GM18519 (cell line): ENCODE measurements around the gene ZBTB18.

Experiments
- ATAC-seq: cut with Tn5 transposase; IDR thresholded peaks from one replicate; pipeline ENCODE4 v1.9.1; 2021; ENCODE audit warnings: mild to moderate bottlenecking, moderate library complexity; ENCODE audit not compliant: unreplicated experiment, low FRiP score

ZBTB18 gene

DNA sequence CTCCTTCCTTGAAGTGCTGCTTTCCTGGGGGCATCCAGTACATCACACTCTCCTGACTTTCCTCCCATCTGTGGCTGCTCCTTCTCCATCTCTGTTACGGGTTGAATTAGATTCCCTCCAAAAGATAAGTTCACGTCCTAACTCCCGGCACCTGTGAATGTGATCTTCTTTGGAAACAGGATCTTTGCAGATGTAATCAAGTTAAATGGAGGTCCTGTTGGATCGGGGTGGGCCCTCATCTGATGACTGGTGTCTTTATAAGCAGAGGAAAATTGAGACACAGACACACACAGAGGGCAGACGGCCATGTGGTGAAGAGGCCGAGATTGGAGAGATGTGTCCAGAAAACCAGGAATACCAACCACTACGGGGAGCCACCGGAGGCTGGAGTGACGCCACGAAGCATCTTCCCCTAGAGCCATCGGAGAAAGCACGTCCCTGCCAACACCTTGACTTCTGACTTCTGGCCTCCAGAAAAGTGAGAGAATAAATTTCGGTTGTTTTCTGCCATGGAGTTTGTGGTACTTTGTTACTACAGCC, 36.0 kb downstream of the ZBTB18 start:
- no peak for ATAC-seq

GRCh38 chr1:244087611-244088010, 36.5 kb downstream of the ZBTB18 start:
- no peak for ATAC-seq

GRCh38 chr1:244088161-244088560, 37.1 kb downstream of the ZBTB18 start:
- no peak for ATAC-seq

DNA sequence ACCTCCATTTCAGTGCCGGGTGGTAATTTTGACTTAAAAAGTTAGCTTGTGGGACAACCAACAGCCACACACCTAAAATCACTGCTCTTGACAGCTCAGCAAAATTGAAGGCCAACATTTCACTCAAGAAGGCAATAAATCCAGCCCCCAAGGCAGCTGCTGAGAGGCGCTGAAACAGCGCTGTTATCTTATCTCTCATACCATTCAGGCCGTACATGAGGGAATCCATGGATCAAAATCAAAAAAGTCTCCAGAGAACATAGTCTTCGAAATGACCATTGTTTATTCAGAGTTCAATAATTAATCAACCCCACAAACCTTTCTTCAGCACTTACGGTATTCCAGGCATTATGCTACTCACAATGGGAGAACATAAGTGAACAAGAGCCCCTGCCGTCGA, 38.5 kb downstream of the ZBTB18 start:
- no peak for ATAC-seq

- no peak for ATAC-seq
These were observed 39.6 kb downstream of the ZBTB18 start for GRCh38 chr1:244090645-244091044.

- no peak for ATAC-seq
These were observed 41.3 kb downstream of the ZBTB18 start for GRCh38 chr1:244092293-244092963.

DNA sequence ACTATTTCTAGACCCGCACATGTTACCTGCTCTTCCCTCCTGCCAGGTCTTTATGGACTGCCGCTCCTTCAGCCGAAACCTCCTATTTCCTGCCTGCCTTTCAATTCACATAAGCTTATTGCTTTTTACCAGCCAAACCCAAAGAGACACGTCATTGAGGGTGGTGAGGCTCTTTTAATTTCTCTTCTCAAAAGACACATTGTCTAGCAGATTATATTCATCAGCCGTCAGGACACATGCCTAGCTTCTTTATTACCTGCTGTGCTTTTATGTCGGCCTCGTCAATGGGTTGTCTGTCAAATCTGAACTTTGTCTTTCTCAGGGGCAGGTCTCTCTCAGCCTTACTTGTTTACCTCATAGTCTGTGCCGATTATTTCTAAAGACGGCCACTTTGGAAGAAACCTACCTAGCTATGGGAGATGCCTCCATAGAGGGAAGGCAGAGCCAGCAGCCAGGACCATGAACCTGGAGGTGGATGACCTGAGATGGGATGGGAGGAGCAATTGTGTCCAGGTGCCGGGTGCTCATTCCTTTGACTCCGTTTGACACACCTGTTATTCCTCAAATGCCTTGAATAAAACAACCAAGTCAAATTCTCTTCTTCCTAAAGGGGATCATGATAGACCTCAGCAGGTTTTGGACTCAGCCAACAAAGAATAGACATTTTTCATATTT, 42.0 kb downstream of the ZBTB18 start:
- no peak for ATAC-seq

GRCh38 chr1:244094880-244095528, 43.9 kb downstream of the ZBTB18 start:
- ATAC-seq = no peak

- no peak for ATAC-seq
These were observed 44.4 kb downstream of the ZBTB18 start for GRCh38 chr1:244095529-244095911.

DNA sequence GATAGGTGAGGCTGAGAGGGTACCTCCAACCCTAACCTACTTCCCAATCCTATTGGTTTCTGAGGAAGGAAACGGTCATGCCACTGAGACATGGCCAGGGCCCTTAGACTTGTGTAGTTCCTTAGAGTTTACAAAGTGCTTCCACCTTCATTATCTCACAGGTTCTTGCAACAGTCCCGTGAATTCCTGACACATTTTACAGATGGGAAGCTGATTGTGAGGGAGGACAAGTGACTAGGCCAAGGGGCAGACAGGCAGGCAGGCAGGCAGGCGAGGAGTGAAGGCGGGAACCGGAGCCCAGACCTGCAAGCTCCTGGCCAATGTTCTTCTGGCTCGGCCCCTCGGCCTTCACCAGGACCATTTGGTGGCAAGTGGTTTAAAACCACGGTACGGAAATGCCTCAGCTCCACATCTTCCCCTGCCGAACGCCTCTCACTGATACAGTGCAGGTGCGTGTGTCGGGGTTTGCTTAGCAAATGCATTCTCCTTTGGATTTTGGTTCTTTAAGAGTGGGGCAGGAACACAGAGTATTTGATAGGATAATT, 45.1 kb downstream of the ZBTB18 start:
- ATAC-seq = no peak

DNA sequence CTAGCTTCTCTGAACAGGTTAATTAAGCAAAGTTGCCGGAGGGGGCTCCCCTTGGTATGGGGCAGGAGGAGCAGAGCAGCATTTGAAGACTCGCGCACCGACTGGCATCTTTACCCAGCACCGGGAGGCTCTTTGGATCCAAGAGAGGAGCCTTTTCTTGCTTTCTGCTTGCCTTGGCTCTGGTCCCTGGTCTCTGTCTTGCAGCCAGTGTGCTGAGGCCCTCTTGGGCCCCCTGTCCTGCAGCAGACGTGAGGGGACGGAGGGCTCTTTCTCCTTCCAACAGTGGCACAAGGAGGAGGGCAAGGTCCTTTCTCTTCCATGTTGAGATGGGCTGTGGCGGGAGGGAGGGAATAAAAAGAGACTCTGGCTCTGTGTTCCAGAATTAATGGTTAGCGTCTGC, 45.6 kb downstream of the ZBTB18 start:
- ATAC-seq = no peak

- no peak for ATAC-seq
These were observed 46.7 kb downstream of the ZBTB18 start for GRCh38 chr1:244097523-244098405.

- ATAC-seq = no peak
These were observed 48.3 kb downstream of the ZBTB18 start for GRCh38 chr1:244099258-244099930.

GRCh38 chr1:244100276-244100675, 49.2 kb downstream of the ZBTB18 start:
- no peak for ATAC-seq

GRCh38 chr1:244100704-244101453, 49.8 kb downstream of the ZBTB18 start:
- no peak for ATAC-seq

- ATAC-seq = no peak
These were observed 51.0 kb downstream of the ZBTB18 start for GRCh38 chr1:244102046-244102445.

- ATAC-seq = no peak
These were observed 51.4 kb downstream of the ZBTB18 start for GRCh38 chr1:244102468-244102867.

- ATAC-seq = no peak
These were observed 53.4 kb downstream of the ZBTB18 start for GRCh38 chr1:244104309-244105060.
